Neural cell (in vitro differentiated cells): ENCODE results near the gene DCHS1. TPM values are rescaled to one million over a fixed set of nuclear protein-coding genes. Genes with fewer than 3 reads are reported as not detected.
"Not testable (repeated sequence)": the region's sequence is repeated elsewhere in the genome, so short reads cannot be mapped to it uniquely, and the experiment has no call there.

Source experiments
- H2AFZ ChIP-seq: fragments of 200-600, 300-800 bp; sonication (generic), shearing (Covaris generic); 2 replicates; pipeline ENCODE4 v1.6.0; 2014; ENCODE audit warnings: low read depth, mild to moderate bottlenecking, antibody characterized with exemption, low read length, moderate library complexity
- H3F3A ChIP-seq: fragments of 200-600 bp; shearing (Covaris generic); 2 replicates; pipeline ENCODE4 v1.6.1; 2016; ENCODE audit warnings: mild to moderate bottlenecking, moderate library complexity, mixed read lengths, antibody characterized with exemption, low read length; ENCODE audit not compliant: insufficient read depth, poor library complexity, severe bottlenecking
- H3K27ac ChIP-seq: fragments of 200-600, 300-800 bp; sonication (generic), shearing (Covaris generic); 2 replicates; pipeline ENCODE4 v1.5.1; 2014; ENCODE audit warnings: mild to moderate bottlenecking, low read length, moderate library complexity
- H3K27me3 ChIP-seq: fragments of 300-800, 200-600 bp; sonication (generic), shearing (Covaris generic); 2 replicates; pipeline ENCODE4 v1.6.0; 2014; ENCODE audit warnings: mild to moderate bottlenecking, low read depth, low read length, moderate library complexity; ENCODE audit not compliant: insufficient read depth
- H3K36me3 ChIP-seq: fragments of 300-800, 200-600 bp; sonication (generic), shearing (Covaris generic); 2 replicates; pipeline ENCODE4 v1.5.1; 2014; ENCODE audit warnings: mild to moderate bottlenecking, antibody characterized with exemption, low read length, moderate library complexity; ENCODE audit not compliant: insufficient read depth
- H3K4me2 ChIP-seq: fragments of 300-800, 200-600 bp; sonication (generic), shearing (Covaris generic); 2 replicates; pipeline ENCODE4 v1.6.0; 2014; ENCODE audit warnings: mild to moderate bottlenecking, low read length
- H3K4me3 ChIP-seq: fragments of 300-800, 200-600 bp; sonication (generic), shearing (Covaris generic); 2 replicates; pipeline ENCODE4 v1.5.1; 2014; ENCODE audit warnings: mild to moderate bottlenecking, low read length, moderate library complexity
- H3K79me2 ChIP-seq: fragments of 200-600 bp; shearing (Covaris generic); replicated peaks from 2 replicates; pipeline ENCODE4 v1.6.0; 2014; ENCODE audit warnings: mild to moderate bottlenecking, low read length, moderate library complexity; ENCODE audit not compliant: insufficient read depth
- H3K9ac ChIP-seq: fragments of 300-800, 200-600 bp; sonication (generic), shearing (Covaris generic); 2 replicates; pipeline ENCODE4 v1.6.1; 2016; ENCODE audit warnings: mild to moderate bottlenecking, low read length, mixed read lengths
- H3K9me2 ChIP-seq: fragments of 200-600 bp; shearing (Covaris generic); 2 replicates; pipeline ENCODE4 v1.6.1; 2016; ENCODE audit warnings: mild to moderate bottlenecking, low read length, mixed read lengths; ENCODE audit not compliant: insufficient read depth
- H3K9me3 ChIP-seq: fragments of 200-600, 300-800 bp; sonication (generic), shearing (Covaris generic); 2 replicates; pipeline ENCODE4 v1.6.1; 2016; ENCODE audit warnings: mild to moderate bottlenecking, mixed run types, low read length, moderate library complexity, mixed read lengths
- H4K20me1 ChIP-seq: fragments of 200-600 bp; shearing (Covaris generic); 2 replicates; pipeline ENCODE4 v1.6.1; 2016; ENCODE audit warnings: mild to moderate bottlenecking, mixed run types; ENCODE audit not compliant: insufficient read depth
- EP300 ChIP-seq: fragments of 450-650 bp; conservative IDR thresholded peaks from 2 replicates; pipeline ENCODE4 v1.6.1; 2014; ENCODE audit warnings: antibody characterized with exemption, mild to moderate bottlenecking, moderate library complexity; ENCODE audit not compliant: poor library complexity, severe bottlenecking
- EZH2 ChIP-seq: fragments of 200-600, 300-800 bp; shearing (Covaris generic), sonication (generic); IDR thresholded peaks from 2 replicates; pipeline ENCODE4 v1.6.1; 2014; ENCODE audit warnings: antibody characterized with exemption, low read length, borderline replicate concordance, mild to moderate bottlenecking; ENCODE audit not compliant: insufficient read depth, poor library complexity, severe bottlenecking
- MXI1 ChIP-seq: fragments of 450-650 bp; conservative IDR thresholded peaks from 2 replicates; pipeline ENCODE4 v1.6.1; 2014; ENCODE audit warnings: antibody characterized with exemption, mild to moderate bottlenecking; ENCODE audit not compliant: poor library complexity, severe bottlenecking
- POLR2AphosphoS5 ChIP-seq: IDR thresholded peaks from 2 replicates; pipeline ENCODE4 v1.6.1; 2012
- RAD21 ChIP-seq: fragments of 450-650 bp; conservative IDR thresholded peaks from 2 replicates; pipeline ENCODE4 v1.6.1; 2014; ENCODE audit warnings: antibody characterized with exemption, mild to moderate bottlenecking, moderate library complexity
- REST ChIP-seq: IDR thresholded peaks from 2 replicates; pipeline ENCODE4 v1.6.1; 2012; ENCODE audit warnings: borderline replicate concordance
- SMC3 ChIP-seq: fragments of 450-650 bp; conservative IDR thresholded peaks from 2 replicates; pipeline ENCODE4 v1.6.1; 2014; ENCODE audit warnings: antibody characterized with exemption, mild to moderate bottlenecking, moderate library complexity; ENCODE audit not compliant: poor library complexity
- TAF1 ChIP-seq: IDR thresholded peaks from 2 replicates; pipeline ENCODE4 v1.6.1; 2012; ENCODE audit warnings: low read depth
- polyA plus RNA-seq: library from polyadenylated mRNA; depleted of rRNA; stranded (reverse); fragments of >200 nt; gene quantifications from 2 replicates; pipeline ENCODE4 v1.2.3, GENCODE V29; 2014
- TF ChIP-seq, protein P1 (sequence below): fragments of 450-650 bp; IDR thresholded peaks from 2 replicates; pipeline ENCODE4 v1.5.1; 2014; ENCODE audit warnings: antibody characterized with exemption, mild to moderate bottlenecking, moderate library complexity; ENCODE audit not compliant: poor library complexity, severe bottlenecking

Gene DCHS1
- polyA plus RNA-seq, 1 donor from 2014 or later: 30.1 TPM

DNA sequence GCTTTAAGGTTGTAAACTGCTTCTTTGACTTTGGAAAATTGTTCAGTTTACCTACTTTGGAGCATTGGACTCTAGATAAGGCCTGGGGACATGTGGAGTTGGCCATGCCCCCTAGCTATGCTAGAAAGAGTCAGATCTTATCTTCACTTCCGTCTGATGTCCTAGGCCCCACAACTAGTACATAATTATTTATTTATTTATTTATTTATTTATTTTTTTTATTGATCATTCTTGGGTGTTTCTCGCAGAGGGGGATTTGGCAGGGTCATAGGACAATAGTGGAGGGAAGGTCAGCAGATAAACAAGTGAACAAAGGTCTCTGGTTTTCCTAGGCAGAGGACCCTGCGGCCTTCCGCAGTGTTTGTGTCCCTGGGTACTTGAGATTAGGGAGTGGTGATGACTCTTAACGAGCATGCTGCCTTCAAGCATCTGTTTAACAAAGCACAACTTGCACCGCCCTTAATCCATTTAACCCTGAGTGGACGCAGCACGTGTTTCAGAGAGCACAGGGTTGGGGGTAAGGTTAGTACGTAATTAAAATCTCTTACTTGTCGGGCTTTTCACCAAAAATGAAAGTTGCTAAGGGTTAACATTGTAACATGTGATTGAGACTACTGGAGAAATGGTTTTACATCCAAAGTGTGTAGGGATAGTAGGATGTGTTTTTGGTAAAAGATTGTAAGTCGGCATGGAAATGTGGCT, 35.0 kb upstream of the DCHS1 start:
- not testable (repeated sequence) for H3K27me3 ChIP-seq, H3K4me3 ChIP-seq, H3K9me3 ChIP-seq, H3K27ac ChIP-seq, H2AFZ ChIP-seq, H3F3A ChIP-seq, H3K36me3 ChIP-seq, H3K9ac ChIP-seq, H4K20me1 ChIP-seq, H3K79me2 ChIP-seq, H3K9me2 ChIP-seq, H3K4me2 ChIP-seq

GRCh38 chr11:6687876-6688275, 32.3 kb upstream of the DCHS1 start:
- no peak overlapping the region for H3K9ac ChIP-seq
- no peaks in the 10 kb centered on the region for H4K20me1 ChIP-seq
- H3K9me2 ChIP-seq: no peaks in the 10 kb centered on the region
- H3K4me3 ChIP-seq: no peak overlapping the region
- H2AFZ ChIP-seq: no peak overlapping the region
- no peaks in the 10 kb centered on the region for H3K36me3 ChIP-seq
- no peak overlapping the region for H3K27ac ChIP-seq
- H3F3A ChIP-seq: no peaks in the 10 kb centered on the region
- no peaks in the 10 kb centered on the region for H3K9me3 ChIP-seq
- H3K4me2 ChIP-seq: no peak overlapping the region
- no peak for TF ChIP-seq EP300
- TF ChIP-seq SMC3: no peak
- TF ChIP-seq RAD21: no peak
- no peak for TF ChIP-seq REST
- no peak for TF ChIP-seq POLR2AphosphoS5
- TF ChIP-seq, protein P1, sequence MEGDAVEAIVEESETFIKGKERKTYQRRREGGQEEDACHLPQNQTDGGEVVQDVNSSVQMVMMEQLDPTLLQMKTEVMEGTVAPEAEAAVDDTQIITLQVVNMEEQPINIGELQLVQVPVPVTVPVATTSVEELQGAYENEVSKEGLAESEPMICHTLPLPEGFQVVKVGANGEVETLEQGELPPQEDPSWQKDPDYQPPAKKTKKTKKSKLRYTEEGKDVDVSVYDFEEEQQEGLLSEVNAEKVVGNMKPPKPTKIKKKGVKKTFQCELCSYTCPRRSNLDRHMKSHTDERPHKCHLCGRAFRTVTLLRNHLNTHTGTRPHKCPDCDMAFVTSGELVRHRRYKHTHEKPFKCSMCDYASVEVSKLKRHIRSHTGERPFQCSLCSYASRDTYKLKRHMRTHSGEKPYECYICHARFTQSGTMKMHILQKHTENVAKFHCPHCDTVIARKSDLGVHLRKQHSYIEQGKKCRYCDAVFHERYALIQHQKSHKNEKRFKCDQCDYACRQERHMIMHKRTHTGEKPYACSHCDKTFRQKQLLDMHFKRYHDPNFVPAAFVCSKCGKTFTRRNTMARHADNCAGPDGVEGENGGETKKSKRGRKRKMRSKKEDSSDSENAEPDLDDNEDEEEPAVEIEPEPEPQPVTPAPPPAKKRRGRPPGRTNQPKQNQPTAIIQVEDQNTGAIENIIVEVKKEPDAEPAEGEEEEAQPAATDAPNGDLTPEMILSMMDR: no peak
- no peak for TF ChIP-seq EZH2
- no peak for TF ChIP-seq MXI1
- TF ChIP-seq TAF1: no peak
- no peaks in the 10 kb centered on the region for H3K27me3 ChIP-seq
- no peaks in the 10 kb centered on the region for H3K79me2 ChIP-seq

- Histone ChIP-seq H3K9ac (no peak overlapping the region), H3K9me2 (no peaks in the 10 kb centered on the region), H3K27ac (no peak overlapping the region), H3K27me3 (no peaks in the 10 kb centered on the region), H3K9me3 (no peaks in the 10 kb centered on the region), H3K4me3 (no peak overlapping the region), H3K4me2 (no peak overlapping the region), H3F3A (no peaks in the 10 kb centered on the region), H2AFZ (no peak overlapping the region), H4K20me1 (no peaks in the 10 kb centered on the region), H3K36me3 (no peaks in the 10 kb centered on the region), H3K79me2 (peaks cover 17% of the 10 kb centered on the region)
- TF ChIP-seq SMC3 (no peak), POLR2AphosphoS5 (no peak), REST (no peak)
These were observed 30.4 kb upstream of the DCHS1 start for GRCh38 chr11:6686006-6686405.

DNA sequence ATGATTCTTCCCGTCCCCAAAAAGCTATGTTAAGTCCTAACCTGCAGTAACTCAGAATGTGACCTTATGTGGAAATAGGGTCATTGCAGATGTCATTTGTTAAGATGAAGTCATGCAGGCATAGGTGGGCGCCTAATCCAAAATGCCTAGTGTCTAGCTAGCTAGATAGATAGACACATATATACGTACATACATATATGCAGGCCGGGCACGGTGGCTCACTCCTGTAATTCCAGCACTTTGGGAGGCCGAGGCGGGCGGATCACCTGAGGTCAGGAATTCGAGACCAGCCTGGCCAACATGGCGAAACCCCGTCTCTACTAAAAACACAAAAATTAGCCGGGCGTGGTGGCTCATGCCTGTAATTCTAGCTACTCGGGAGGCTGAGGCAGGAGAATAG, 28.5 kb upstream of the DCHS1 start:
- Histone ChIP-seq H3K4me3 (peak overlapping the region; percentile 77), H3K4me2 (peak overlapping the region; percentile 81), H3K79me2 (peaks cover 23% of the 10 kb centered on the region), H3K27ac (peak overlapping the region; percentile 81), H2AFZ (peak overlapping the region; percentile 86), H3K9ac (peak overlapping the region; percentile 78)
- H3K36me3 ChIP-seq, H3K9me3 ChIP-seq, H3F3A ChIP-seq, H4K20me1 ChIP-seq, H3K9me2 ChIP-seq, H3K27me3 ChIP-seq: not testable (repeated sequence)
